ENCODE measurements around the gene ZNF142.
"Not testable (repeated sequence)": the region's sequence is repeated elsewhere in the genome, so short reads cannot be mapped to it uniquely, and the experiment has no call there.

DNA sequence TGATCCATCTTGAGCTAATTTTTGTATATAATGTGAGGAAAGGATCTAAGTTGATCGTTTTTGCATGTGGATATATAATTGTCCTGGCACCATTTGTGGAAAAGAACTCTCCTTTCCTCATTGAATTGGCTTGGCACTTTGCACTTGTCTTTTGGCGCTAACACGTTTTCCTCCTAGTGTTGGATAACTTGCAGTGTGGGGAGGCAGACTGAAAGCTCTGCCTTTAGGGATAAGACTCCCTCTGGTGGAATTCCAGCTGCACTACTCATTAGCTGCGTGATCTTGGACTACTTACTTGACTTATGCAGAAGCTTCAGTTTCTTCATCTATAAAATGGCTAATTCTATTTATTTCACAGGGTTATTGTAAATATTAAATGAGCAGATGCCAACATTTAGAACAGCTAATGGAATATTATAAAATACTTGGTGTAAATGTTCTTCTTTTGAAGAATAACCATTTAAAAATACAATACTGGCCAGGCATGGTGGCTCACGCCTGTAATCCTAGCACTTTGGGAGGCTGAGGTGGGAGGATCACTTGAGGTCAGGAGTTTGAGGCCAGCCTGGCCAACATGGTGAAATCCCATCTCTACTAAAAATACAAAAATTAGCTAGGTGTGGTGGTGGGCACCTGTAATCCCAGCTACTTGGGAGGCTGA is 28.1 kb upstream of the ZNF142 start:
- TF ChIP-seq POLR2A (IDR thresholded peaks at IDR 0.05): not testable (repeated sequence)
- TF ChIP-seq, protein P1, sequence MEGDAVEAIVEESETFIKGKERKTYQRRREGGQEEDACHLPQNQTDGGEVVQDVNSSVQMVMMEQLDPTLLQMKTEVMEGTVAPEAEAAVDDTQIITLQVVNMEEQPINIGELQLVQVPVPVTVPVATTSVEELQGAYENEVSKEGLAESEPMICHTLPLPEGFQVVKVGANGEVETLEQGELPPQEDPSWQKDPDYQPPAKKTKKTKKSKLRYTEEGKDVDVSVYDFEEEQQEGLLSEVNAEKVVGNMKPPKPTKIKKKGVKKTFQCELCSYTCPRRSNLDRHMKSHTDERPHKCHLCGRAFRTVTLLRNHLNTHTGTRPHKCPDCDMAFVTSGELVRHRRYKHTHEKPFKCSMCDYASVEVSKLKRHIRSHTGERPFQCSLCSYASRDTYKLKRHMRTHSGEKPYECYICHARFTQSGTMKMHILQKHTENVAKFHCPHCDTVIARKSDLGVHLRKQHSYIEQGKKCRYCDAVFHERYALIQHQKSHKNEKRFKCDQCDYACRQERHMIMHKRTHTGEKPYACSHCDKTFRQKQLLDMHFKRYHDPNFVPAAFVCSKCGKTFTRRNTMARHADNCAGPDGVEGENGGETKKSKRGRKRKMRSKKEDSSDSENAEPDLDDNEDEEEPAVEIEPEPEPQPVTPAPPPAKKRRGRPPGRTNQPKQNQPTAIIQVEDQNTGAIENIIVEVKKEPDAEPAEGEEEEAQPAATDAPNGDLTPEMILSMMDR (IDR thresholded peaks at IDR 0.05): peak; percentile 78 to 82

Data from suprapubic skin (tissue), 3 donors.